Activated gamma-delta T cell treated with anti-CD3 and anti-CD28 coated beads, Interleukin-2, amount 50 U/mL, for 16 hours (primary cell): ENCODE results near the gene SRRM4.

Source experiments
- DNase-seq: peaks from one replicate; pipeline ENCODE4 v3.0.0-alpha.2; 2020; ENCODE audit warnings: low read depth

Gene SRRM4

GRCh38 chr12:119122047-119122446 lies 140.7 kb downstream of the SRRM4 start:
- no peak for DNase-seq

- DNase-seq: no peak
These were observed 141.4 kb downstream of the SRRM4 start for GRCh38 chr12:119122751-119123150.

GRCh38 chr12:119128527-119128926 lies 147.2 kb downstream of the SRRM4 start:
- no peak for DNase-seq

- no peak for DNase-seq
These were observed 148.6 kb downstream of the SRRM4 start for GRCh38 chr12:119129827-119130434.

GRCh38 chr12:119130523-119130922 lies 149.2 kb downstream of the SRRM4 start:
- DNase-seq: no peak

- DNase-seq: no peak
These were observed 153.1 kb downstream of the SRRM4 start for GRCh38 chr12:119134284-119135072.

- DNase-seq: no peak
These were observed 155.6 kb downstream of the SRRM4 start for GRCh38 chr12:119136811-119137410.

- DNase-seq: no peak
These were observed 158.1 kb downstream of the SRRM4 start for GRCh38 chr12:119139448-119139847.

- no peak for DNase-seq
These were observed 164.0 kb downstream of the SRRM4 start for GRCh38 chr12:119145367-119145766.

GRCh38 chr12:119147847-119148448 lies 166.6 kb downstream of the SRRM4 start:
- no peak for DNase-seq

- no peak for DNase-seq
These were observed 167.9 kb downstream of the SRRM4 start for GRCh38 chr12:119149270-119149669.

- DNase-seq: no peak
These were observed 170.2 kb downstream of the SRRM4 start for GRCh38 chr12:119151445-119152026.

GRCh38 chr12:119153477-119154434 lies 172.4 kb downstream of the SRRM4 start:
- no peak for DNase-seq

GRCh38 chr12:119154435-119154818 lies 173.1 kb downstream of the SRRM4 start:
- no peak for DNase-seq

- no peak for DNase-seq
These were observed 175.2 kb downstream of the SRRM4 start for GRCh38 chr12:119156401-119157044.

GRCh38 chr12:119157528-119157927 lies 176.2 kb downstream of the SRRM4 start:
- no peak for DNase-seq

GRCh38 chr12:119157978-119158377 lies 176.6 kb downstream of the SRRM4 start:
- DNase-seq: no peak

- DNase-seq: no peak
These were observed 177.1 kb downstream of the SRRM4 start for GRCh38 chr12:119158402-119158801.

- no peak for DNase-seq
These were observed 178.5 kb downstream of the SRRM4 start for GRCh38 chr12:119159844-119160243.

- no peak for DNase-seq
These were observed 186.6 kb downstream of the SRRM4 start for GRCh38 chr12:119167902-119168301.

- no peak for DNase-seq
These were observed 187.4 kb downstream of the SRRM4 start for GRCh38 chr12:119168721-119169120.
